ENCODE data around the gene NHEJ1. TPM values are rescaled to one million over a fixed set of nuclear protein-coding genes. Genes with fewer than 3 reads are reported as not detected.

NHEJ1 gene
- total and polyA plus RNA-seq, 2 of the 13 experiments (the other 11 are each of a cell fraction or from before 2014, with no cell fraction given) = 30.0 to 30.7 TPM

- TF ChIP-seq ZNF33B (CRISPR knock-in tag; IDR thresholded peaks at IDR 0.05) = peak; percentile 73; the same call in 1 of the 2 replicates
- no peak for TF ChIP-seq ZNF136 (CRISPR knock-in tag; IDR thresholded peaks at IDR 0.05; ENCODE audit: low read depth)
- no peak for TF ChIP-seq TERF1 (CRISPR knock-in tag; IDR thresholded peaks at IDR 0.05)
- peak; percentile 78; the same call in 1 of the 2 replicates for TF ChIP-seq HMGXB3 (CRISPR knock-in tag; IDR thresholded peaks at IDR 0.05; ENCODE audit: borderline replicate concordance)
- no peak for TF ChIP-seq JDP2 (CRISPR knock-in tag; IDR thresholded peaks at IDR 0.05; ENCODE audit: borderline replicate concordance)
- TF ChIP-seq ZNF30 (CRISPR knock-in tag; IDR thresholded peaks at IDR 0.05) = no peak
- peak; percentile 21; the same call in 1 of the 2 replicates for TF ChIP-seq ZNF598 (CRISPR knock-in tag; IDR thresholded peaks at IDR 0.05; ENCODE audit: borderline replicate concordance)
- TF ChIP-seq HDAC6 (IDR thresholded peaks at IDR 0.05; ENCODE audit: low read depth, low read length) = no peak
- TF ChIP-seq KLF16 (CRISPR knock-in tag; IDR thresholded peaks at IDR 0.05) = peak in 1 of 2 experiments; percentile 55; a peak in 1 of 4 replicates
- TF ChIP-seq HIVEP1 (CRISPR knock-in tag; IDR thresholded peaks at IDR 0.05) = no peak; the same call in 1 of the 2 replicates
- TF ChIP-seq PAX8 (CRISPR knock-in tag; IDR thresholded peaks at IDR 0.05; ENCODE audit: borderline replicate concordance) = no peak
- no peak for TF ChIP-seq FOXC1 (CRISPR knock-in tag; IDR thresholded peaks at IDR 0.05; ENCODE audit: borderline replicate concordance)
- 0 out of 2 replicates have a peak, but pooled peaks have one; percentile 16 for TF ChIP-seq DPF2 (CRISPR knock-in tag; IDR thresholded peaks at IDR 0.05; ENCODE audit: borderline replicate concordance, low read depth)
- TF ChIP-seq, protein P1, sequence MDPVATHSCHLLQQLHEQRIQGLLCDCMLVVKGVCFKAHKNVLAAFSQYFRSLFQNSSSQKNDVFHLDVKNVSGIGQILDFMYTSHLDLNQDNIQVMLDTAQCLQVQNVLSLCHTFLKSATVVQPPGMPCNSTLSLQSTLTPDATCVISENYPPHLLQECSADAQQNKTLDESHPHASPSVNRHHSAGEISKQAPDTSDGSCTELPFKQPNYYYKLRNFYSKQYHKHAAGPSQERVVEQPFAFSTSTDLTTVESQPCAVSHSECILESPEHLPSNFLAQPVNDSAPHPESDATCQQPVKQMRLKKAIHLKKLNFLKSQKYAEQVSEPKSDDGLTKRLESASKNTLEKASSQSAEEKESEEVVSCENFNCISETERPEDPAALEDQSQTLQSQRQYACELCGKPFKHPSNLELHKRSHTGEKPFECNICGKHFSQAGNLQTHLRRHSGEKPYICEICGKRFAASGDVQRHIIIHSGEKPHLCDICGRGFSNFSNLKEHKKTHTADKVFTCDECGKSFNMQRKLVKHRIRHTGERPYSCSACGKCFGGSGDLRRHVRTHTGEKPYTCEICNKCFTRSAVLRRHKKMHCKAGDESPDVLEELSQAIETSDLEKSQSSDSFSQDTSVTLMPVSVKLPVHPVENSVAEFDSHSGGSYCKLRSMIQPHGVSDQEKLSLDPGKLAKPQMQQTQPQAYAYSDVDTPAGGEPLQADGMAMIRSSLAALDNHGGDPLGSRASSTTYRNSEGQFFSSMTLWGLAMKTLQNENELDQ (CRISPR knock-in tag; IDR thresholded peaks at IDR 0.05; ENCODE audit: borderline replicate concordance) = 0 out of 2 replicates have a peak, but pooled peaks have one; percentile 47
- TF ChIP-seq ZNF567 (CRISPR knock-in tag; IDR thresholded peaks at IDR 0.05; ENCODE audit: borderline replicate concordance) = peak; percentile 91; the same call in 1 of the 2 replicates
- TF ChIP-seq ZBTB43 (CRISPR knock-in tag; conservative IDR thresholded peaks at IDR 0.05) = no peak
- TF ChIP-seq ZNF605 (CRISPR knock-in tag; IDR thresholded peaks at IDR 0.05) = no peak; the same call in 1 of the 2 replicates
- TF ChIP-seq ZNF891 (CRISPR knock-in tag; IDR thresholded peaks at IDR 0.05) = 0 out of 2 replicates have a peak, but pooled peaks have one; percentile 55
- TF ChIP-seq ZNF724P (CRISPR knock-in tag; IDR thresholded peaks at IDR 0.05; ENCODE audit: borderline replicate concordance) = no peak
Observed at GRCh38 chr2:219057709-219058540, 102.7 kb downstream of the NHEJ1 start (continued).

Measured in HepG2 (cell line).